Adrenal gland (tissue), 5 donors: Measurements from ENCODE around the gene SEC16B.

Source experiments
- CTCF ChIP-seq, 6 experiments: fragments of 450-650 bp in 4 of 6; fragments of 200-600 bp in 2 of 6; sonication (generic) in 1 of 6; IDR thresholded peaks; 1 replicate in 5 of 6; 2 replicates in 1 of 6; pipeline versions ENCODE4 v1.5.1 to v1.8.0; 2016 to 2021; ENCODE audit warnings: antibody characterized with exemption in 6 of 6, mild to moderate bottlenecking in 2 of 6, moderate library complexity in 1 of 6
- POLR2A ChIP-seq, 2 donors: fragments of 450-650 bp; IDR thresholded peaks; one replicate each; pipeline ENCODE4 v1.6.1; 2017; ENCODE audit warnings: antibody characterized with exemption in 2 of 2, mild to moderate bottlenecking in 2 of 2, moderate library complexity in 1 of 2
- donor health status: DM: no; HTN: no; CAD: no.

GRCh38 chr1:177975588-177976495 is 6.0 kb upstream of the SEC16B start:
- TF ChIP-seq POLR2A (IDR thresholded peaks at IDR 0.05): no peak
- TF ChIP-seq CTCF (IDR thresholded peaks at IDR 0.05): no peak
